GM23338 (cell line): Measurements from ENCODE around the gene HRH3. TPM values are rescaled to one million over a fixed set of nuclear protein-coding genes. Genes with fewer than 3 reads are reported as not detected.

ENCODE experiments used
- ATAC-seq: fragments of 200-7000 bp; cut with Tn5 transposase; 3 replicates; pipeline ENCODE4 v1.9.1; 2020
- DNase-seq: peaks from one replicate; pipeline ENCODE4 v3.0.0-alpha.2; 2015; ENCODE audit warnings: low spot score
- H2AFZ ChIP-seq: fragments of 200-600 bp; sonication (generic); 2 replicates; pipeline ENCODE4 v1.8.0; 2016; ENCODE audit warnings: antibody characterized with exemption, mild to moderate bottlenecking, moderate library complexity
- H3F3A ChIP-seq: fragments of 200-600 bp; sonication (generic); replicated peaks from 2 replicates; pipeline ENCODE4 v1.8.0; 2017; ENCODE audit warnings: antibody characterized with exemption, mixed run types, low read depth
- H3K27ac ChIP-seq: fragments of 200-600 bp; sonication (generic); 2 replicates; pipeline ENCODE4 v1.6.1; 2016; ENCODE audit warnings: low read depth
- H3K27me3 ChIP-seq: fragments of 200-600 bp; sonication (generic); 2 replicates; pipeline ENCODE4 v1.8.0; 2016; ENCODE audit warnings: mild to moderate bottlenecking, mixed run types, moderate library complexity; ENCODE audit not compliant: insufficient read depth
- H3K36me3 ChIP-seq: fragments of 200-600 bp; sonication (generic); 2 replicates; pipeline ENCODE4 v1.8.0; 2016; ENCODE audit warnings: mild to moderate bottlenecking; ENCODE audit not compliant: insufficient read depth
- H3K4me1 ChIP-seq: fragments of 200-600 bp; sonication (generic); 2 replicates; pipeline ENCODE4 v1.8.0; 2016; ENCODE audit warnings: mild to moderate bottlenecking, moderate library complexity; ENCODE audit not compliant: insufficient read depth
- H3K4me2 ChIP-seq: fragments of 200-600 bp; sonication (generic); 2 replicates; pipeline ENCODE4 v1.7.1; 2017; ENCODE audit warnings: mixed run types
- H3K4me3 ChIP-seq: fragments of 200-600 bp; sonication (generic); 2 replicates; pipeline ENCODE4 v1.6.1; 2016; ENCODE audit warnings: mixed run types
- H3K79me2 ChIP-seq: fragments of 200-600 bp; sonication (generic); replicated peaks from 2 replicates; pipeline ENCODE4 v1.8.0; 2017; ENCODE audit warnings: mild to moderate bottlenecking; ENCODE audit not compliant: insufficient read depth
- H3K9me2 ChIP-seq: fragments of 200-600 bp; sonication (generic); 2 replicates; pipeline ENCODE4 v1.8.0; 2017; ENCODE audit not compliant: insufficient read depth
- H4K20me1 ChIP-seq: fragments of 200-600 bp; sonication (generic); replicated peaks from 2 replicates; pipeline ENCODE4 v1.8.0; 2017; ENCODE audit warnings: mild to moderate bottlenecking; ENCODE audit not compliant: insufficient read depth
- H3K27ac Mint-ChIP-seq: 2 replicates; pipeline ENCODE4 v1.8.0; 2020; ENCODE audit warnings: inconsistent platforms, mild to moderate bottlenecking, moderate library complexity, mixed read lengths
- H3K27me3 Mint-ChIP-seq: 3 replicates; pipeline ENCODE4 v1.8.0; 2022; ENCODE audit warnings: low read depth, mild to moderate bottlenecking, moderate library complexity, mixed read lengths, inconsistent platforms; ENCODE audit not compliant: insufficient read depth, poor library complexity
- H3K36me3 Mint-ChIP-seq: 3 replicates; pipeline ENCODE4 v1.8.0; 2021; ENCODE audit warnings: low read depth, mild to moderate bottlenecking, inconsistent platforms, moderate library complexity, mixed read lengths
- H3K4me1 Mint-ChIP-seq: 3 replicates; pipeline ENCODE4 v1.8.0; 2020; ENCODE audit warnings: mild to moderate bottlenecking, inconsistent platforms, mixed read lengths
- H3K4me3 Mint-ChIP-seq: 3 replicates; pipeline ENCODE4 v1.8.0; 2021; ENCODE audit warnings: moderate library complexity, mild to moderate bottlenecking, inconsistent platforms, mixed read lengths
- H3K9me3 Mint-ChIP-seq: 3 replicates; pipeline ENCODE4 v1.8.0; 2020; ENCODE audit warnings: moderate library complexity, mild to moderate bottlenecking, inconsistent platforms, mixed read lengths
- EZH2 ChIP-seq: fragments of 200-600 bp; sonication (generic); IDR thresholded peaks from one replicate; pipeline ENCODE4 v1.8.0; 2017; ENCODE audit warnings: antibody characterized with exemption, mild to moderate bottlenecking, low read depth; ENCODE audit not compliant: unreplicated experiment
- POLR2AphosphoS5 ChIP-seq: IDR thresholded peaks from 2 replicates; pipeline ENCODE4 v1.6.1; 2016; ENCODE audit warnings: antibody characterized with exemption, low read depth
- ZNF114 ChIP-seq: fragments of 250-450 bp; sonication (Bioruptor Pico); IDR thresholded peaks from 2 replicates; pipeline ENCODE4 v1.5.0; 2020; ENCODE audit warnings: mild to moderate bottlenecking, moderate library complexity
- ZNF331 ChIP-seq: fragments of 250-450 bp; sonication (Bioruptor Pico); IDR thresholded peaks from 2 replicates; pipeline ENCODE4 v1.5.0; 2020; ENCODE audit warnings: low read depth, mild to moderate bottlenecking, moderate library complexity
- polyA plus RNA-seq: library from polyadenylated mRNA; unstranded; fragments of >200 nt; fragmentation: Nextera tagmentation; extraction: Ambion mirVana; gene quantifications from 2 replicates; pipeline ENCODE4 v1.2.1, GENCODE V29; 2016
- total RNA-seq: library from RNA; depleted of rRNA; stranded (reverse); fragments of >200 nt; shearing (Covaris generic); gene quantifications from 2 replicates; pipeline ENCODE4 v1.2.3, GENCODE V29; 2014
- TF ChIP-seq, protein P1 (sequence below), 2 experiments: fragments of 200-600 bp in 1 of 2; sonication (generic) in 1 of 2; conservative IDR thresholded peaks; 2 replicates each; pipeline versions ENCODE4 v1.5.1 to v1.6.1; 2016 to 2017; ENCODE audit warnings: antibody characterized with exemption in 2 of 2, low read depth in 2 of 2, mild to moderate bottlenecking in 2 of 2, moderate library complexity in 1 of 2
- TF ChIP-seq, protein P2 (sequence below): IDR thresholded peaks from one replicate; pipeline ENCODE4 v1.6.1; 2018; ENCODE audit warnings: antibody characterized with exemption; ENCODE audit not compliant: unreplicated experiment
- TF ChIP-seq, protein P3 (sequence below): fragments of 250-450 bp; sonication (Bioruptor Pico); IDR thresholded peaks from 2 replicates; pipeline ENCODE4 v1.5.0; 2020; ENCODE audit warnings: mild to moderate bottlenecking, moderate library complexity

Gene HRH3
- total and polyA plus RNA-seq, 2 experiments from 2014 or later = 1.5 to 5.2 TPM

GRCh38 chr20:62174021-62174804, 45.9 kb downstream of the HRH3 start (continued):
- TF ChIP-seq, protein P1, sequence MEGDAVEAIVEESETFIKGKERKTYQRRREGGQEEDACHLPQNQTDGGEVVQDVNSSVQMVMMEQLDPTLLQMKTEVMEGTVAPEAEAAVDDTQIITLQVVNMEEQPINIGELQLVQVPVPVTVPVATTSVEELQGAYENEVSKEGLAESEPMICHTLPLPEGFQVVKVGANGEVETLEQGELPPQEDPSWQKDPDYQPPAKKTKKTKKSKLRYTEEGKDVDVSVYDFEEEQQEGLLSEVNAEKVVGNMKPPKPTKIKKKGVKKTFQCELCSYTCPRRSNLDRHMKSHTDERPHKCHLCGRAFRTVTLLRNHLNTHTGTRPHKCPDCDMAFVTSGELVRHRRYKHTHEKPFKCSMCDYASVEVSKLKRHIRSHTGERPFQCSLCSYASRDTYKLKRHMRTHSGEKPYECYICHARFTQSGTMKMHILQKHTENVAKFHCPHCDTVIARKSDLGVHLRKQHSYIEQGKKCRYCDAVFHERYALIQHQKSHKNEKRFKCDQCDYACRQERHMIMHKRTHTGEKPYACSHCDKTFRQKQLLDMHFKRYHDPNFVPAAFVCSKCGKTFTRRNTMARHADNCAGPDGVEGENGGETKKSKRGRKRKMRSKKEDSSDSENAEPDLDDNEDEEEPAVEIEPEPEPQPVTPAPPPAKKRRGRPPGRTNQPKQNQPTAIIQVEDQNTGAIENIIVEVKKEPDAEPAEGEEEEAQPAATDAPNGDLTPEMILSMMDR (conservative IDR thresholded peaks at IDR 0.05; ENCODE audit: low read depth in 2 of 2) = no peak
- TF ChIP-seq, protein P2, sequence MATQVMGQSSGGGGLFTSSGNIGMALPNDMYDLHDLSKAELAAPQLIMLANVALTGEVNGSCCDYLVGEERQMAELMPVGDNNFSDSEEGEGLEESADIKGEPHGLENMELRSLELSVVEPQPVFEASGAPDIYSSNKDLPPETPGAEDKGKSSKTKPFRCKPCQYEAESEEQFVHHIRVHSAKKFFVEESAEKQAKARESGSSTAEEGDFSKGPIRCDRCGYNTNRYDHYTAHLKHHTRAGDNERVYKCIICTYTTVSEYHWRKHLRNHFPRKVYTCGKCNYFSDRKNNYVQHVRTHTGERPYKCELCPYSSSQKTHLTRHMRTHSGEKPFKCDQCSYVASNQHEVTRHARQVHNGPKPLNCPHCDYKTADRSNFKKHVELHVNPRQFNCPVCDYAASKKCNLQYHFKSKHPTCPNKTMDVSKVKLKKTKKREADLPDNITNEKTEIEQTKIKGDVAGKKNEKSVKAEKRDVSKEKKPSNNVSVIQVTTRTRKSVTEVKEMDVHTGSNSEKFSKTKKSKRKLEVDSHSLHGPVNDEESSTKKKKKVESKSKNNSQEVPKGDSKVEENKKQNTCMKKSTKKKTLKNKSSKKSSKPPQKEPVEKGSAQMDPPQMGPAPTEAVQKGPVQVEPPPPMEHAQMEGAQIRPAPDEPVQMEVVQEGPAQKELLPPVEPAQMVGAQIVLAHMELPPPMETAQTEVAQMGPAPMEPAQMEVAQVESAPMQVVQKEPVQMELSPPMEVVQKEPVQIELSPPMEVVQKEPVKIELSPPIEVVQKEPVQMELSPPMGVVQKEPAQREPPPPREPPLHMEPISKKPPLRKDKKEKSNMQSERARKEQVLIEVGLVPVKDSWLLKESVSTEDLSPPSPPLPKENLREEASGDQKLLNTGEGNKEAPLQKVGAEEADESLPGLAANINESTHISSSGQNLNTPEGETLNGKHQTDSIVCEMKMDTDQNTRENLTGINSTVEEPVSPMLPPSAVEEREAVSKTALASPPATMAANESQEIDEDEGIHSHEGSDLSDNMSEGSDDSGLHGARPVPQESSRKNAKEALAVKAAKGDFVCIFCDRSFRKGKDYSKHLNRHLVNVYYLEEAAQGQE = no peak
- TF ChIP-seq EZH2 (no peak), ZNF114 (CRISPR knock-in tag) (no peak), POLR2AphosphoS5 (no peak)

- H3K4me1 ChIP-seq = no peaks in the 10 kb centered on the region
- H3F3A ChIP-seq = no peaks in the 10 kb centered on the region
- no peaks in the 10 kb centered on the region for H3K4me1 Mint-ChIP-seq
- H3K36me3 ChIP-seq = peaks cover 3% of the 10 kb centered on the region; the same call in 1 of the 2 replicates
- no peaks in the 10 kb centered on the region for H4K20me1 ChIP-seq
- H3K27me3 ChIP-seq = no peaks in the 10 kb centered on the region
- ATAC-seq (no peak), DNase-seq (no peak)
- no peak overlapping the region for H3K4me3 ChIP-seq
- peaks cover 31% of the 10 kb centered on the region for H3K36me3 Mint-ChIP-seq
- no peak overlapping the region for H3K4me2 ChIP-seq
- no peaks in the 10 kb centered on the region; the same call in 2 of the 3 replicates for H3K9me3 Mint-ChIP-seq
- H3K27me3 Mint-ChIP-seq = peaks cover 22% of the 10 kb centered on the region
- H3K27ac Mint-ChIP-seq = no peak overlapping the region; the same call in 1 of the 2 replicates
- TF ChIP-seq POLR2AphosphoS5 (no peak), ZNF331 (no peak)
- TF ChIP-seq, protein P3, sequence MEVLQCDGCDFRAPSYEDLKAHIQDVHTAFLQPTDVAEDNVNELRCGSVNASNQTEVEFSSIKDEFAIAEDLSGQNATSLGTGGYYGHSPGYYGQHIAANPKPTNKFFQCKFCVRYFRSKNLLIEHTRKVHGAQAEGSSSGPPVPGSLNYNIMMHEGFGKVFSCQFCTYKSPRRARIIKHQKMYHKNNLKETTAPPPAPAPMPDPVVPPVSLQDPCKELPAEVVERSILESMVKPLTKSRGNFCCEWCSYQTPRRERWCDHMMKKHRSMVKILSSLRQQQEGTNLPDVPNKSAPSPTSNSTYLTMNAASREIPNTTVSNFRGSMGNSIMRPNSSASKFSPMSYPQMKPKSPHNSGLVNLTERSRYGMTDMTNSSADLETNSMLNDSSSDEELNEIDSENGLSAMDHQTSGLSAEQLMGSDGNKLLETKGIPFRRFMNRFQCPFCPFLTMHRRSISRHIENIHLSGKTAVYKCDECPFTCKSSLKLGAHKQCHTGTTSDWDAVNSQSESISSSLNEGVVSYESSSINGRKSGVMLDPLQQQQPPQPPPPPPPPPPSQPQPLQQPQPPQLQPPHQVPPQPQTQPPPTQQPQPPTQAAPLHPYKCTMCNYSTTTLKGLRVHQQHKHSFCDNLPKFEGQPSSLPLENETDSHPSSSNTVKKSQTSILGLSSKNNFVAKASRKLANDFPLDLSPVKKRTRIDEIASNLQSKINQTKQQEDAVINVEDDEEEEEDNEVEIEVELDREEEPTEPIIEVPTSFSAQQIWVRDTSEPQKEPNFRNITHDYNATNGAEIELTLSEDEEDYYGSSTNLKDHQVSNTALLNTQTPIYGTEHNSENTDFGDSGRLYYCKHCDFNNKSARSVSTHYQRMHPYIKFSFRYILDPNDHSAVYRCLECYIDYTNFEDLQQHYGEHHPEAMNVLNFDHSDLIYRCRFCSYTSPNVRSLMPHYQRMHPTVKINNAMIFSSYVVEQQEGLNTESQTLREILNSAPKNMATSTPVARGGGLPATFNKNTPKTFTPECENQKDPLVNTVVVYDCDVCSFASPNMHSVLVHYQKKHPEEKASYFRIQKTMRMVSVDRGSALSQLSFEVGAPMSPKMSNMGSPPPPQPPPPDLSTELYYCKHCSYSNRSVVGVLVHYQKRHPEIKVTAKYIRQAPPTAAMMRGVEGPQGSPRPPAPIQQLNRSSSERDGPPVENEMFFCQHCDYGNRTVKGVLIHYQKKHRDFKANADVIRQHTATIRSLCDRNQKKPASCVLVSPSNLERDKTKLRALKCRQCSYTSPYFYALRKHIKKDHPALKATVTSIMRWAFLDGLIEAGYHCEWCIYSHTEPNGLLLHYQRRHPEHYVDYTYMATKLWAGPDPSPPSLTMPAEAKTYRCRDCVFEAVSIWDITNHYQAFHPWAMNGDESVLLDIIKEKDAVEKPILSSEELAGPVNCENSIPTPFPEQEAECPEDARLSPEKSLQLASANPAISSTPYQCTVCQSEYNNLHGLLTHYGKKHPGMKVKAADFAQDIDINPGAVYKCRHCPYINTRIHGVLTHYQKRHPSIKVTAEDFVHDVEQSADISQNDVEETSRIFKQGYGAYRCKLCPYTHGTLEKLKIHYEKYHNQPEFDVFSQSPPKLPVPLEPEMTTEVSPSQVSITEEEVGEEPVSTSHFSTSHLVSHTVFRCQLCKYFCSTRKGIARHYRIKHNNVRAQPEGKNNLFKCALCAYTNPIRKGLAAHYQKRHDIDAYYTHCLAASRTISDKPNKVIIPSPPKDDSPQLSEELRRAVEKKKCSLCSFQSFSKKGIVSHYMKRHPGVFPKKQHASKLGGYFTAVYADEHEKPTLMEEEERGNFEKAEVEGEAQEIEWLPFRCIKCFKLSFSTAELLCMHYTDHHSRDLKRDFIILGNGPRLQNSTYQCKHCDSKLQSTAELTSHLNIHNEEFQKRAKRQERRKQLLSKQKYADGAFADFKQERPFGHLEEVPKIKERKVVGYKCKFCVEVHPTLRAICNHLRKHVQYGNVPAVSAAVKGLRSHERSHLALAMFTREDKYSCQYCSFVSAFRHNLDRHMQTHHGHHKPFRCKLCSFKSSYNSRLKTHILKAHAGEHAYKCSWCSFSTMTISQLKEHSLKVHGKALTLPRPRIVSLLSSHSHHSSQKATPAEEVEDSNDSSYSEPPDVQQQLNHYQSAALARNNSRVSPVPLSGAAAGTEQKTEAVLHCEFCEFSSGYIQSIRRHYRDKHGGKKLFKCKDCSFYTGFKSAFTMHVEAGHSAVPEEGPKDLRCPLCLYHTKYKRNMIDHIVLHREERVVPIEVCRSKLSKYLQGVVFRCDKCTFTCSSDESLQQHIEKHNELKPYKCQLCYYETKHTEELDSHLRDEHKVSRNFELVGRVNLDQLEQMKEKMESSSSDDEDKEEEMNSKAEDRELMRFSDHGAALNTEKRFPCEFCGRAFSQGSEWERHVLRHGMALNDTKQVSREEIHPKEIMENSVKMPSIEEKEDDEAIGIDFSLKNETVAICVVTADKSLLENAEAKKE (CRISPR knock-in tag) = no peak
- H3K27ac ChIP-seq = no peak overlapping the region
- H3K9me2 ChIP-seq = no peaks in the 10 kb centered on the region
- H2AFZ ChIP-seq = no peak overlapping the region
- H3K79me2 ChIP-seq = no peaks in the 10 kb centered on the region
- no peak overlapping the region for H3K4me3 Mint-ChIP-seq
Observed at GRCh38 chr20:62172666-62173065, 47.4 kb downstream of the HRH3 start.
